ENCODE measurements around the gene CACNA1C.

CACNA1C gene

GRCh38 chr12:2284321-2284813 is 231.6 kb downstream of the CACNA1C start:
- peak overlapping the region; percentile 35 for H3K4me3 ChIP-seq (ENCODE audit: low read depth, low read length)
- peak; percentile 78 for DNase-seq (ENCODE audit: low read depth)
- TF ChIP-seq POLR2A (IDR thresholded peaks at IDR 0.05; ENCODE audit: extremely low read depth, insufficient read length) (no peak), MAX (IDR thresholded peaks at IDR 0.05; ENCODE audit: low read depth, low read length) (no peak), CTCF (IDR thresholded peaks at IDR 0.05; ENCODE audit: low read depth, low read length) (no peak), MYC (IDR thresholded peaks at IDR 0.05; ENCODE audit: low read depth, low read length) (no peak)

- H3K4me3 ChIP-seq (ENCODE audit: low read depth, low read length): peak overlapping the region; percentile 35
- peak; percentile 88 for DNase-seq (ENCODE audit: low read depth)
- TF ChIP-seq MYC (IDR thresholded peaks at IDR 0.05; ENCODE audit: low read depth, low read length) (peak; percentile 89), CTCF (IDR thresholded peaks at IDR 0.05; ENCODE audit: low read depth, low read length) (peak; percentile 76), MAX (IDR thresholded peaks at IDR 0.05; ENCODE audit: low read depth, low read length) (peak; percentile 88), POLR2A (IDR thresholded peaks at IDR 0.05; ENCODE audit: extremely low read depth, insufficient read length) (no peak)
Measured at GRCh38 chr12:2284857-2285256, 232.1 kb downstream of the CACNA1C start.

- no peak overlapping the region for H3K4me3 ChIP-seq (ENCODE audit: low read depth, low read length)
- TF ChIP-seq CTCF (IDR thresholded peaks at IDR 0.05; ENCODE audit: low read depth, low read length) (no peak), MYC (IDR thresholded peaks at IDR 0.05; ENCODE audit: low read depth, low read length) (no peak), MAX (IDR thresholded peaks at IDR 0.05; ENCODE audit: low read depth, low read length) (no peak), POLR2A (IDR thresholded peaks at IDR 0.05; ENCODE audit: extremely low read depth, insufficient read length) (no peak)
Measured at GRCh38 chr12:2285462-2285861, 232.7 kb downstream of the CACNA1C start.

GRCh38 chr12:2286047-2286446 is 233.3 kb downstream of the CACNA1C start:
- DNase-seq (ENCODE audit: low read depth): no peak
- TF ChIP-seq MAX (IDR thresholded peaks at IDR 0.05; ENCODE audit: low read depth, low read length) (no peak), POLR2A (IDR thresholded peaks at IDR 0.05; ENCODE audit: extremely low read depth, insufficient read length) (no peak), MYC (IDR thresholded peaks at IDR 0.05; ENCODE audit: low read depth, low read length) (no peak), CTCF (IDR thresholded peaks at IDR 0.05; ENCODE audit: low read depth, low read length) (no peak)
- H3K4me3 ChIP-seq (ENCODE audit: low read depth, low read length): no peak overlapping the region

More at GRCh38 chr12:2285462-2285861, 232.7 kb downstream of the CACNA1C start:
- DNase-seq (ENCODE audit: low read depth): no peak

- no peak for TF ChIP-seq POLR2A (IDR thresholded peaks at IDR 0.05; ENCODE audit: extremely low read depth, insufficient read length)
- no peak for TF ChIP-seq MAX (IDR thresholded peaks at IDR 0.05; ENCODE audit: low read depth, low read length)
- TF ChIP-seq MYC (IDR thresholded peaks at IDR 0.05; ENCODE audit: low read depth, low read length): no peak
- no peak for TF ChIP-seq CTCF (IDR thresholded peaks at IDR 0.05; ENCODE audit: low read depth, low read length)
- no peak overlapping the region for H3K4me3 ChIP-seq (ENCODE audit: low read depth, low read length)
- DNase-seq (ENCODE audit: low read depth): no peak
Measured at GRCh38 chr12:2286461-2287131, 233.8 kb downstream of the CACNA1C start.
